GM21447 (cell line): ENCODE data around the gene SEMA4C.
A peak's percentile ranks its signal among the peaks of the same experiment; 100 is the strongest.

Source experiments
- ATAC-seq: cut with Tn5 transposase; IDR thresholded peaks from one replicate; pipeline ENCODE4 v1.9.1; 2021; ENCODE audit not compliant: unreplicated experiment

The SEMA4C gene

GRCh38 chr2:96881349-96882195 lies 11.7 kb upstream of the SEMA4C start:
- ATAC-seq, result no peak

GRCh38 chr2:96880891-96881273 lies 11.0 kb upstream of the SEMA4C start:
- no peak for ATAC-seq

- no peak for ATAC-seq
Measured at GRCh38 chr2:96879545-96880040, 9.7 kb upstream of the SEMA4C start.

GRCh38 chr2:96878796-96879544 lies 9.1 kb upstream of the SEMA4C start:
- no peak for ATAC-seq

- no peak for ATAC-seq
Measured at GRCh38 chr2:96878171-96878570, 8.3 kb upstream of the SEMA4C start.

- no peak for ATAC-seq
Measured at GRCh38 chr2:96877631-96878092, 7.8 kb upstream of the SEMA4C start.

GRCh38 chr2:96877042-96877451 lies 7.2 kb upstream of the SEMA4C start:
- ATAC-seq, result no peak

GRCh38 chr2:96876269-96877041 lies 6.6 kb upstream of the SEMA4C start:
- ATAC-seq, result no peak

GRCh38 chr2:96875498-96876268 lies 5.8 kb upstream of the SEMA4C start:
- no peak for ATAC-seq

GRCh38 chr2:96874198-96874831 lies 4.4 kb upstream of the SEMA4C start:
- peak; percentile 60 for ATAC-seq

GRCh38 chr2:96873651-96874096 lies 3.8 kb upstream of the SEMA4C start:
- ATAC-seq, result no peak

GRCh38 chr2:96872591-96873349 lies 2.9 kb upstream of the SEMA4C start:
- no peak for ATAC-seq

GRCh38 chr2:96870626-96871255 lies 861 bp upstream of the SEMA4C start:
- ATAC-seq, result no peak

- ATAC-seq, result peak; percentile 4
Measured at GRCh38 chr2:96869281-96869821, 529 bp downstream of the SEMA4C start.

- ATAC-seq, result peak; percentile 48
Measured at GRCh38 chr2:96868555-96869280, 1.2 kb downstream of the SEMA4C start.

GRCh38 chr2:96867756-96868554 lies 1.9 kb downstream of the SEMA4C start:
- peak; percentile 24 for ATAC-seq
